Measurements from ENCODE around the gene UNC79. TPM values are rescaled to one million over a fixed set of nuclear protein-coding genes. Genes with fewer than 3 reads are reported as not detected.

UNC79 gene
- total and polyA plus RNA-seq, 10 of the 15 experiments (the other 5 are each of a cell fraction or from before 2014, with no cell fraction given): 0.04 to 0.29 (median 0.14) TPM

DNA sequence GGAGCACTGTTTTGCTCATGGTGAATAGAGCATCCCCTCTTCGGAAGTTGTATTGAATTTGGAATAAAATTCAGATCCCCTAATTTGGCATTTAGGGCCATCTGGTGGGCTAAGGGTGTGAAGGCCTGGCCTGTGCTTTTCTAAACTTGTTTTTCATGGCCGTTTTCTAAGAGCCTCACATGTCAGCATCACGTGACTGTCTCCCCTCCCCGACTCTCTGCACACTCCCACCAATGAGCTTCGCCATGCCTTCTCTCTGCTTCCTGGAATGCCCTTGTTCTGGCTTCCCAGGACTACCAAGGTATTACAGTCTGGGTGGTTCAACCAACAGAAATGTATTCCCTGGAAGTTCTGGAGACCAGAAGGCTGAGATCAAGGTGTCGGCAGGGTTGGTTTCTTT, 272.2 kb downstream of the UNC79 start (continued):
- TF ChIP-seq ZNF622 (IDR thresholded peaks at IDR 0.05): no peak
- no peak for TF ChIP-seq WRNIP1 (IDR thresholded peaks at IDR 0.05; ENCODE audit: borderline replicate concordance, low read depth, low read length)
- TF ChIP-seq CHD2 (IDR thresholded peaks at IDR 0.05; ENCODE audit: borderline replicate concordance, low read depth, low read length): no peak
- TF ChIP-seq RAD51 (IDR thresholded peaks at IDR 0.05): no peak
- TF ChIP-seq, protein P1, sequence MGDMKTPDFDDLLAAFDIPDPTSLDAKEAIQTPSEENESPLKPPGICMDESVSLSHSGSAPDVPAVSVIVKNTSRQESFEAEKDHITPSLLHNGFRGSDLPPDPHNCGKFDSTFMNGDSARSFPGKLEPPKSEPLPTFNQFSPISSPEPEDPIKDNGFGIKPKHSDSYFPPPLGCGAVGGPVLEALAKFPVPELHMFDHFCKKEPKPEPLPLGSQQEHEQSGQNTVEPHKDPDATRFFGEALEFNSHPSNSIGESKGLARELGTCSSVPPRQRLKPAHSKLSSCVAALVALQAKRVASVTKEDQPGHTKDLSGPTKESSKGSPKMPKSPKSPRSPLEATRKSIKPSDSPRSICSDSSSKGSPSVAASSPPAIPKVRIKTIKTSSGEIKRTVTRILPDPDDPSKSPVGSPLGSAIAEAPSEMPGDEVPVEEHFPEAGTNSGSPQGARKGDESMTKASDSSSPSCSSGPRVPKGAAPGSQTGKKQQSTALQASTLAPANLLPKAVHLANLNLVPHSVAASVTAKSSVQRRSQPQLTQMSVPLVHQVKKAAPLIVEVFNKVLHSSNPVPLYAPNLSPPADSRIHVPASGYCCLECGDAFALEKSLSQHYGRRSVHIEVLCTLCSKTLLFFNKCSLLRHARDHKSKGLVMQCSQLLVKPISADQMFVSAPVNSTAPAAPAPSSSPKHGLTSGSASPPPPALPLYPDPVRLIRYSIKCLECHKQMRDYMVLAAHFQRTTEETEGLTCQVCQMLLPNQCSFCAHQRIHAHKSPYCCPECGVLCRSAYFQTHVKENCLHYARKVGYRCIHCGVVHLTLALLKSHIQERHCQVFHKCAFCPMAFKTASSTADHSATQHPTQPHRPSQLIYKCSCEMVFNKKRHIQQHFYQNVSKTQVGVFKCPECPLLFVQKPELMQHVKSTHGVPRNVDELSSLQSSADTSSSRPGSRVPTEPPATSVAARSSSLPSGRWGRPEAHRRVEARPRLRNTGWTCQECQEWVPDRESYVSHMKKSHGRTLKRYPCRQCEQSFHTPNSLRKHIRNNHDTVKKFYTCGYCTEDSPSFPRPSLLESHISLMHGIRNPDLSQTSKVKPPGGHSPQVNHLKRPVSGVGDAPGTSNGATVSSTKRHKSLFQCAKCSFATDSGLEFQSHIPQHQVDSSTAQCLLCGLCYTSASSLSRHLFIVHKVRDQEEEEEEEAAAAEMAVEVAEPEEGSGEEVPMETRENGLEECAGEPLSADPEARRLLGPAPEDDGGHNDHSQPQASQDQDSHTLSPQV (IDR thresholded peaks at IDR 0.05): no peak
- TF ChIP-seq, protein P2, sequence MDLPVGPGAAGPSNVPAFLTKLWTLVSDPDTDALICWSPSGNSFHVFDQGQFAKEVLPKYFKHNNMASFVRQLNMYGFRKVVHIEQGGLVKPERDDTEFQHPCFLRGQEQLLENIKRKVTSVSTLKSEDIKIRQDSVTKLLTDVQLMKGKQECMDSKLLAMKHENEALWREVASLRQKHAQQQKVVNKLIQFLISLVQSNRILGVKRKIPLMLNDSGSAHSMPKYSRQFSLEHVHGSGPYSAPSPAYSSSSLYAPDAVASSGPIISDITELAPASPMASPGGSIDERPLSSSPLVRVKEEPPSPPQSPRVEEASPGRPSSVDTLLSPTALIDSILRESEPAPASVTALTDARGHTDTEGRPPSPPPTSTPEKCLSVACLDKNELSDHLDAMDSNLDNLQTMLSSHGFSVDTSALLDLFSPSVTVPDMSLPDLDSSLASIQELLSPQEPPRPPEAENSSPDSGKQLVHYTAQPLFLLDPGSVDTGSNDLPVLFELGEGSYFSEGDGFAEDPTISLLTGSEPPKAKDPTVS (IDR thresholded peaks at IDR 0.05; ENCODE audit: low read depth, low read length): no peak
- TF ChIP-seq MEF2A (IDR thresholded peaks at IDR 0.05; ENCODE audit: insufficient read depth, low read depth, low read length): no peak

DNA sequence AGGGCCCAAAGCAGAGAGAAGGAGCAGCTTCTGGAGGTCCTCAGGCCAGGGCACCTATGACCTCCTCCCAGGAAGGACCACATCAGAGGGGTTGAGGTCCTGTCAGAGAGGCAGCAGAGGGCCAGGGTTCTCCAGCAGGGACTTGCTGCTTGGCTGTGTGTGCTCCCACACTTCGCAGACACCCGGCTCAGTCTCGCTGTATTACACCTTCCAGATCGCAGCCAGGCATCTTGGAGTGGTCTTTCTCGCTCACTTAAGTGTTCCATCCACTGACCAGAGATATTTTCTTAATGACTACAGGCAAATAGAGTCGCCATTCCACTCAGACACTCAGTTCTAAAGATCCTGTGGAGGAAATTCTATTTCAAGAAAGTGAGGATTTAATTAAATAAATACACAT, 273.2 kb downstream of the UNC79 start:
- ChIA-PET SMC1A (ENCODE audit: uncharacterized antibody, unreplicated experiment) (no interaction called here), RAD21 (ENCODE audit: unreplicated experiment) (no interaction called here), POLR2A (interaction anchor here (0.6 kb wide), 1 partner anchor 476 kb away, joined by 3 read pairs; no protein-coding TSS in a partner anchor), CTCF (no interaction called here)
- FAIRE-seq: no peak
- Histone ChIP-seq H3K4me3 (no peak overlapping the region), H3K79me2 (ENCODE audit: control insufficient read depth, insufficient read depth, low read length) (no peaks in the 10 kb centered on the region), H3K9me3 (replicated peaks; ENCODE audit: control insufficient read depth, insufficient read depth, low read length) (no peaks in the 10 kb centered on the region), H3K36me3 (ENCODE audit: control insufficient read depth in 2 of 2, insufficient read depth in 2 of 2, low read length in 1 of 2) (no peaks in the 10 kb centered on the region), H2AFZ (ENCODE audit: control insufficient read depth, low read depth, low read length) (no peak overlapping the region), H3K27me3 (replicated peaks in 1 of 2; ENCODE audit: control insufficient read depth in 2 of 2, insufficient read depth in 2 of 2, low read length in 1 of 2) (peaks cover 0 to 3% of the 10 kb centered on the region in 2 experiments; a peak in 2 of 4 replicates), H3K9ac (ENCODE audit: control insufficient read depth, insufficient read depth, low read length) (no peak overlapping the region), H4K20me1 (ENCODE audit: control insufficient read depth, insufficient read depth) (no peaks in the 10 kb centered on the region), H3K27ac (ENCODE audit: control insufficient read depth, insufficient read depth) (no peak overlapping the region), H3K4me2 (ENCODE audit: control insufficient read depth, insufficient read depth) (no peak overlapping the region), H3K4me1 (ENCODE audit: control insufficient read depth, insufficient read depth, low read length) (no peaks in the 10 kb centered on the region)
- 24% methylated on average over 6 of the region's 6 CpGs for WGBS (ENCODE audit: insufficient coverage, insufficient replicate concordance, low lambda C conversion rate, missing lambda C conversion rate)
- intact Hi-C loops (cut with micrococcal nuclease; ENCODE audit: unreplicated experiment) (no loop called here), in situ Hi-C loops (cut with MboI) (no loop called here)
- no peak for DNase-seq (ENCODE audit: low read depth, low spot score)
- no peak for ATAC-seq
- no TSS peak for BruUV-seq (replicated peaks)
- TF ChIP-seq, protein P3, sequence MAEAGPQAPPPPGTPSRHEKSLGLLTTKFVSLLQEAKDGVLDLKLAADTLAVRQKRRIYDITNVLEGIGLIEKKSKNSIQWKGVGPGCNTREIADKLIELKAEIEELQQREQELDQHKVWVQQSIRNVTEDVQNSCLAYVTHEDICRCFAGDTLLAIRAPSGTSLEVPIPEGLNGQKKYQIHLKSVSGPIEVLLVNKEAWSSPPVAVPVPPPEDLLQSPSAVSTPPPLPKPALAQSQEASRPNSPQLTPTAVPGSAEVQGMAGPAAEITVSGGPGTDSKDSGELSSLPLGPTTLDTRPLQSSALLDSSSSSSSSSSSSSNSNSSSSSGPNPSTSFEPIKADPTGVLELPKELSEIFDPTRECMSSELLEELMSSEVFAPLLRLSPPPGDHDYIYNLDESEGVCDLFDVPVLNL (IDR thresholded peaks at IDR 0.05; ENCODE audit: low read depth, low read length): no peak
- TF ChIP-seq SUPT20H (IDR thresholded peaks at IDR 0.05; ENCODE audit: borderline replicate concordance, control insufficient read depth, low read depth, low read length) (no peak), BRCA1 (IDR thresholded peaks at IDR 0.05; ENCODE audit: low read depth, low read length) (no peak), RAD21 (IDR thresholded peaks at IDR 0.05; ENCODE audit: insufficient read depth, low read depth, low read length) (no peak), RELA (IDR thresholded peaks at IDR 0.05; ENCODE audit: borderline replicate concordance, partially characterized antibody) (no peak), GATAD2B (conservative IDR thresholded peaks at IDR 0.05; ENCODE audit: low read depth) (no peak), ZBED1 (IDR thresholded peaks at IDR 0.05; ENCODE audit: borderline replicate concordance) (no peak)
- TF ChIP-seq, protein P4, sequence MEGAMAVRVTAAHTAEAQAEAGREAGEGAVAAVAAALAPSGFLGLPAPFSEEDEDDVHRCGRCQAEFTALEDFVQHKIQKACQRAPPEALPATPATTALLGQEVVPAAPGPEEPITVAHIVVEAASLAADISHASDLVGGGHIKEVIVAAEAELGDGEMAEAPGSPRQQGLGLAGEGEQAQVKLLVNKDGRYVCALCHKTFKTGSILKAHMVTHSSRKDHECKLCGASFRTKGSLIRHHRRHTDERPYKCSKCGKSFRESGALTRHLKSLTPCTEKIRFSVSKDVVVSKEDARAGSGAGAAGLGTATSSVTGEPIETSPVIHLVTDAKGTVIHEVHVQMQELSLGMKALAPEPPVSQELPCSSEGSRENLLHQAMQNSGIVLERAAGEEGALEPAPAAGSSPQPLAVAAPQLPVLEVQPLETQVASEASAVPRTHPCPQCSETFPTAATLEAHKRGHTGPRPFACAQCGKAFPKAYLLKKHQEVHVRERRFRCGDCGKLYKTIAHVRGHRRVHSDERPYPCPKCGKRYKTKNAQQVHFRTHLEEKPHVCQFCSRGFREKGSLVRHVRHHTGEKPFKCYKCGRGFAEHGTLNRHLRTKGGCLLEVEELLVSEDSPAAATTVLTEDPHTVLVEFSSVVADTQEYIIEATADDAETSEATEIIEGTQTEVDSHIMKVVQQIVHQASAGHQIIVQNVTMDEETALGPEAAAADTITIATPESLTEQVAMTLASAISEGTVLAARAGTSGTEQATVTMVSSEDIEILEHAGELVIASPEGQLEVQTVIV (IDR thresholded peaks at IDR 0.05; ENCODE audit: borderline replicate concordance, partially characterized antibody): no peak
